Epithelial cell of prostate (primary cell): ENCODE measurements around the gene ULK3.
"Not testable (repeated sequence)": the region's sequence is repeated elsewhere in the genome, so short reads cannot be mapped to it uniquely, and the experiment has no call there.

ENCODE experiments used
- DNase-seq: peaks from one replicate; pipeline ENCODE4 v3.0.0-alpha.2; 2011; ENCODE audit warnings: low read depth, low spot score
- H3K27ac ChIP-seq: fragments of 450-650 bp; 2 replicates; pipeline ENCODE4 v1.5.1; 2017; ENCODE audit warnings: mild to moderate bottlenecking

The ULK3 gene

DNA sequence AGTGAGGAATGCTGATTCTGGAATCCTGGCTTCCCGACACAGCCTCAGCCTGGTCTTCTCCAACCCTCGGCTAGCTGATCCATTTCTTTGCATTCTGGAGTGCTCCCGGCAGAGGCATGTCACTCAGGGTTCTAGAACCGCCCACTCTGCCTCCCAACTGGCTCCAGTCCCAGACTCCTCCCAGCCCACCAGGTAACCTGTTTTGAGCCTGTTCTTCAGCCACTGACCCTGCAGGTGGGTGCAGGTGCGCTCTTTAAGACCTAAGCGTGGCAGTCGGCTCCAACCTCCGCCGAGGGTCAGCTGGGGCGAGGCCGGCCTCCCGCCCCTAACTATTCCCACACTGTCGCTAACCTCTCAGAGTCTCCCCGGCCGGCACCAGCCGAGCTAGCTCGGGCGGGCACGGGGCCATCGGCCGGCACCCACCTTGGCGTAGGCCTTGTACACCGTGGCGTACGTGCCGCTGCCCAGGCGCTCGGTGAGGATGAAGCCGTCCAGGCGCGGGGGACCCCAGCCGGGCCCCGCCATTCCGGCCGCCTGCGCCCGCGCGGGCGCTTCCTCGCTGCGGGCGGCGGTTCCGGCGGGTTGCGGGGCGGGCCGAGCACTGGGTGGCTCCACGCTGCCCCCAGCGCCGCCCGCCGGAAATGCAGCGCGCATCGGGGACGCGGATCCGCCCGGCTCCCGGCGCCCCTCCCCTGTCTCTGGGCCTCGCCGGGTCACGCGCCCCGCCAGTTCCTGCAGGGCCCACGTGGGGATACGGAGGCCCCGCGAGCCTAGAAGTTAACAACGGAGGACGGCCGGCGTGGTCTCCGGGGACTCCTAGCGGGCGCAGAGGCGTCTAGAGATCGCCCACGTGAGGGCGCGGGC is at the start of gene ULK3:
TSS of gene ULK3 (minus strand) at position 576 of the 864 bp plus-strand sequence. CDS start at position 525, 51 bp downstream.
- H3K27ac ChIP-seq: peak within 1 kb of the TSS; percentile 63
- DNase-seq: peak; percentile 46

DNA sequence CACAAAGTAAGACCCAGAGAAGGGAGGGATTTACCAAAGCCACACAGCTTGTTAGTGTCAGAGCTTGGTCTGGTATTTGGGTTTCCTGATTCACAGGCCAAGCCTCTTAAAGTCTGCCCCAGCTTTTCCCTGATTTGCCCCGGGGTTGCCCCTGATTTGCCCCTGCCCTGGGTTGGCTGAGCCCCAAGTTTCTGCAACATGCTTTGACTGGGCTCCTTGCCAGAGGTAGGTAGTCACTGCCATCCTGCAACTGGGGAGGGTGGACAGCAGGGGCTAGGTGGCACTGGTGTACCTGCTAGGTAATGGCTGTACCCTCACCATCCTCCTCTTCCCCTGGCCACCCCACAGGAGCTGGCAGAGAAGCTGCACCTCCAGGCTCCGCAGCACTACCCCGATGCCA is 49.4 kb upstream of the ULK3 start:
- no peak for DNase-seq
- H3K27ac ChIP-seq: peak overlapping the region; percentile 26

- DNase-seq: no peak
Measured at GRCh38 chr15:74891469-74891868, 48.5 kb upstream of the ULK3 start.

DNA sequence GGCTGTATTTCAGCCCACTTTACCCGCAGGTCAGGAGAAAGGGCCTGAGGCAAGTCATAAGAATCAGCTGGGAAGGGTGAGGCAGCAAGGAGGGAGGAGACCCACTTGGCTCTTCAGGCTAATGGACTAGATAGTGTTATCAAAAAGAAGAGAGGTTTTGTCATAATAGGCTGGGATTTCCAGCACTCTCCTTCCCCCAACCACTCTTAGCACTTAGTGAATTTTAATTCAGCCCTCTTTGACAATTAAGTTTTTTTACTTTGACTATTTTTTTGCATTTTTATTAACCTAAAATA is 47.7 kb upstream of the ULK3 start:
- DNase-seq: no peak
- peak overlapping the region; percentile 22 for H3K27ac ChIP-seq

More at GRCh38 chr15:74891469-74891868, 48.5 kb upstream of the ULK3 start:
- H3K27ac ChIP-seq: peak overlapping the region; percentile 26

DNA sequence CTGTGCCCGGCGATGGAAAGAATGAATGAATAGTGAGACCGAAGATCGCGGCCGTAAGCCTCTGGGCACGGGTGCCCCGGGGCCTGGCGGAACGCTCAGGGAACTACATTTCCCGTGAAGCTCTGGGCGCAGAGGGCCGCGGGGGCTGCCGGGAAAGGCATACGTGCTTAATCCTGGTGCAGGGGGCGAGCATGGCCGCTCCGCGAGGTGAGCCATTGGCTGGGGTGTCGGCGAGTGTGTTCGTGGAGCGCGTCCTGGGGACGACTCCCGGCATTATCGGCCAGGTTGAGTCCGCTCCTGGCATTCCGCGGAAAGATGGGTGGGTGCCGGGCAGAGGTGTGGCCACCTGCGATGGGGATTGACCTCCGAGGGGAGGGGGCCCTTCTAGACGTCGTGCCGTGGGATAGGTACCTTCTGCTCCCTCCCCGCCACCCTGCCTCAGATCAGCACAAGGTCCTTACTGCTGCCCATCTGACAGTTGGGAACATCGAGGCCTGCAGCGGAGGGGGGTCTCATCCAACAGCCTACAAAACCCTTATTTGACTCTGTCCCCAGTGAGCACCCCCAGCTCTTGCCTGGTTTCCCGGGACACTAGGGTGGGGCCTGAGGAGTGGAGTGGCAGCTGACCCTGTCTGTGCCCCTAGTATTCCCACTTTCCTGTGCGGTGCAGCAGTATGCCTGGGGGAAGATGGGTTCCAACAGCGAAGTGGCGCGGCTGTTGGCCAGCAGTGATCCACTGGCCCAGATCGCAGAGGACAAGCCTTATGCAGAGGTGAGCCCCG is 47.1 kb upstream of the ULK3 start, which contains the start of gene MPI:
TSS of gene MPI (plus strand) at position 160 of the 782 bp plus-strand sequence. CDS start at position 192, 32 bp downstream.
- peak within 1 kb of the TSS; percentile 22 for H3K27ac ChIP-seq
- no peak for DNase-seq

DNA sequence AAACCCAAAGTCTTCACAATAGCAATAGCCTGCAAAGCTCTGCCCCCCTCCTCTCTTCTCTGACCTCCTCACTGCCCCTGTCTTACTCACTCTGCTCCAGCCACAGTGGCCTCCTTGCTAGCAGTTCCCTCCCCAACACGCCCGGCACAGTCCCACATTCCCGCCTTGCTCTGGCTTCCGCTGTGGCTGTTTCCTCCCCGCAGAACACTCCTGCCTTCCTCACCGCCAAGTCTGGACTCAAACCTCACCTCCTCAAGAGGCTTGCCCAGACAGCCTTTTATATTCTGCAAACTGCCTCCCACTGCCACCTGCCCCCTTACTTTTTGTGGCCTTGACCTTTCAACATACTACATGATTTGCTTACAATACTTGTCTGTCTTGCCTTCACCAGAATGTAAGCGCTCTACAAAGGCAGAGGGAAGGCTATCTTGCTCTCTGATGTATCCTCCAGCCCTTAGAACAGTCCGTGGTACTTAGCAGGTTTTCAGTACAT is 46.5 kb upstream of the ULK3 start:
- no peak for DNase-seq
- peak overlapping the region; percentile 22 for H3K27ac ChIP-seq

DNA sequence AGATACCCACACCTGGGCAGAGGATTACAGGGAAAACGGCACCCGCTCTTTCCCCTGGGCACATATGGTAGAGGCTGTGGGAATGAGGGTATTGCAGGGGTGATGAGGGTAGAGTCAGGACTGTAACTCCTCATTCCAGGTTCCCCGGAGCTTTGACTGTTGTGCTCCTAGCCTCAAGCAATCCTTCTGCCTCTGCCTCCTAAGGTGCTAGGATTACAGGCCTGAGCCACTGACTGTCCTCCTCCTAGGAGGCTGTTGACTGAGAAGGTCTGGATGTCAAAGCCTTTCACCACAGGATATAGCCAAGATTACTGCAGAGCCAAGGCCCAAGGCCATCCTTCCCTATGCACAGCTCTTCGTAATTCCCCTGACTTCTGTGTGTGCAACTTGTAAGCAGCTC is 45.8 kb upstream of the ULK3 start:
- H3K27ac ChIP-seq: no peak overlapping the region
- DNase-seq: no peak

- DNase-seq, H3K27ac ChIP-seq: not testable (repeated sequence)
Measured at GRCh38 chr15:74887537-74888193, 44.7 kb upstream of the ULK3 start.

GRCh38 chr15:74885461-74885860 is 42.5 kb upstream of the ULK3 start:
- peak overlapping the region; percentile 52 for H3K27ac ChIP-seq
- no peak for DNase-seq

- peak overlapping the region; percentile 52 for H3K27ac ChIP-seq
- DNase-seq: no peak
Measured at GRCh38 chr15:74884428-74885223, 41.7 kb upstream of the ULK3 start.

DNA sequence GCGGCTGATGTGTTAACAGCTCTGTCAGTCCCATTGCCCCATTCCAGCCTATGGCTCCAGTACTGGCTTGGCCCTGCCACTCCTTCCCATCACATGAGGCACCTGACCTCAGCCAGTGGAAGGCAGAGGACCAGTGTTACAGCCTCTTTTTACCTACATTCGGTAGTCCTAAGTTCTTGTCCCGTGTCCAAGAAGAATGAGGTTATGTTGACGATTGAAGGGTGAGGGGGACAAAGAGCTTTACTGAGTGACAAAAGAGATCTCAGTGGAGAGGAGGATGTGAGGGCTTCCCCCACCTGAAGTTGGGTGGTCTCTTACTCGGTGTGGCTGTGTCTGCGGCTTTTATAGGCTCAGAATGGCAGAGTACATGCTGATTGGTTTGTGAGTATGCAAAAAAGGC is 39.6 kb upstream of the ULK3 start:
- DNase-seq: no peak
- no peak overlapping the region for H3K27ac ChIP-seq

- no peak for DNase-seq
- H3K27ac ChIP-seq: no peak overlapping the region
Measured at GRCh38 chr15:74878273-74878672, 35.3 kb upstream of the ULK3 start.

DNA sequence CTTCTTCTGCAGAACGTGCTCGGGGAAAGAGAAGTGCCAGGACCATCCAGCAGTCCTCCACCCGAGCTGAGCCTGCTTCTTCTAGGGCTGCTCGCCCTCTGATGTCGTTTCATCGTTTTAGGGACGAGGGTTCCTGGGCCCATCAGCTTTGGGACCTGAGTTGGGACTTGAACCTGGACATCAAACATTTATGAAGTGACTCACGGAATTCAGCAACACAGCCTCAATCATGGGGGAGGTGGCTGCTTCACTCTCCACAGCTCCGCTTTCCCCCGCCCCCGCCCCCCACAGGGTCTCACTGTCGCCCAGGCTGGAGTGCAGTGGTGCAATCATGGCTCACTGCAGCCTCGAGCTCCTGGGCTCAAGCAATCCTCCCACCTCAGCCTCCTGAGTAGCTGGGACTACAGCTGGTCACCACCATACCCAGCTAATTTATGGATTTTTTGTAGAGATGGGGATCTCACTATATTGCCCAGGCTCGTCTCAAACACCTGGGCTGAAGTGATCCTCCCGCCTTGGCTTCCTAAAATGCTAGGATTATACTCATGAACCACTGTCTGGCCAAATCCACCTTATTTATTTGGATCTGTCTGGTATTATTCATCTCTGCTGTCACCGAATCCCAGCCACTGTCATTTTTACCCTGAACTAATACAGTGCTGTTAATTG is 30.9 kb upstream of the ULK3 start:
- peak overlapping the region; percentile 91 for H3K27ac ChIP-seq

DNA sequence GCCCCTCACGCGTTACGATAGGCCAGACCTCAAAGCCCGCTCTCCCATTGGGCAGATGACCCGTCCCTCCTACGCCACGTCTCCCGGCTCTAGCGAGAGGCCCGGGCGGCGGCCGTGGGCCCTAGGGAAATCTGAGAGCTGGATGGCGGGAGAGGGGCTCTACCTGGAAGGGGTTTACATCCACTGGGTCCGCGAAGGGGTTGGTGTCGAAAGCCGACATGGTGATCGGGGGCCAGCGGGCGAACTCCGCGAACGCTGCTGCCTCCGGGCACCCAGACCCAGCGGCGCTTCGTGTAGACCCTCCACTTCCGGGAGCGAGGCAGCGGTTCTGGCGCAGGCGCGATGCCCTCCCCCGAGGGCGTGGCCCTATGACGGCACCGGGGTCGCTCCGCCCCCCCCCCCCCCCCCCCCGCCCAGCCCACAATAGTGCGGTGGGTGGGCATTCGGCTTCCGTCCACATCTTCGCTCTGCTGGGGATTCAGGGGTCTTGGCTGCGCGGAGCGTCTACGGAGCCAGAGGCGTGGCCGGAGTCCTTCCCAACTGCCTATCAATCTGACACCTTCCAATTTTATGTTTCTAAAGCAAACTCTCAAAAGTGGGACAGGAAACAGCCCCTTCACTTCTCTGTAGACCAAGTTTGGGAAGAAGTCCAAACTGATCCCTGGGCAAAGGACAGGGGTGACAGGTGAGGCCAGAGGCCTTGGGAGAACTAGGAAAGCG is 30.2 kb upstream of the ULK3 start, which contains the start of gene SCAMP2:
TSS of gene SCAMP2 (minus strand) at position 330 of the 720 bp plus-strand sequence. CDS start at position 220, 110 bp downstream.
- DNase-seq: peak; percentile 78
- peak within 1 kb of the TSS; percentile 91 for H3K27ac ChIP-seq

More for the DNA sequence above, 30.9 kb upstream of the ULK3 start:
- no peak for DNase-seq

- peak overlapping the region; percentile 91 for H3K27ac ChIP-seq
- no peak for DNase-seq
Measured at GRCh38 chr15:74872702-74873035, 29.7 kb upstream of the ULK3 start.

DNA sequence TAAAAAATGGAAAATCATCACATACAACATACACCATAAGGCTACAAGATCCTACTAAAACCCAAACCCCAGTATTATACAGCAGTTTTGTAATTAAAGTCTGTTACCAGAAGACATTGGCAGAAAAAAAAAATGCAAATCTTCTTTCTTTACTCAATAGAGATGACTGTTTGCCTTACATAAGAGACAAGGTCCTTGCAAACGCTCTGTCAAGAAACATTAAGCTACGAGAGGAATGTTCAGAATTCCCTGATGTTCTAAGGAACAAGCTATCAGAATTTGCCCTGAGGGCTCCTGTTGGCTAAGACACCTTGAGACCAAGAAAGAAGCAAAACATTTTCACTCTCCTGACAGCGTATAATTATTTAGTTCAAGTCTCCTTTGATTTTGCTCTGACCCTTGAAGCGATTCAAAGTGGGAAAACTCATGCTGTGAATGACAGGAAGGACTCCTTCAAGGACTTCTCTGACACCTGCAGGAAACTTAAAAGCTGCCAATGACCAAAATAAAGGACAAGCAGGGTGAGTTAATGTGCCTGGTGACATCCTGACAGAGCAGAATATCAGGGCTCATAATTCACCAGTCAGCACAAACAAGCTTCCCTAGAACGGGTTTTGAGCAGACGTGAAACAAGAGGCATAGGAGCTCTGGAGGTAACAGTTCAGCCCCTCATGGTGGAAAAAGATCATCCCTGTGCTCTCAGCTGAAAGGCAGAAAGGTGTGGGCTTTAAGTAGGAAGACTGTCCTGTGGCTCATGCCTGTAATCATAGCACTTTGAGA is 27.7 kb upstream of the ULK3 start:
- DNase-seq: no peak
- H3K27ac ChIP-seq: peak overlapping the region; percentile 91

DNA sequence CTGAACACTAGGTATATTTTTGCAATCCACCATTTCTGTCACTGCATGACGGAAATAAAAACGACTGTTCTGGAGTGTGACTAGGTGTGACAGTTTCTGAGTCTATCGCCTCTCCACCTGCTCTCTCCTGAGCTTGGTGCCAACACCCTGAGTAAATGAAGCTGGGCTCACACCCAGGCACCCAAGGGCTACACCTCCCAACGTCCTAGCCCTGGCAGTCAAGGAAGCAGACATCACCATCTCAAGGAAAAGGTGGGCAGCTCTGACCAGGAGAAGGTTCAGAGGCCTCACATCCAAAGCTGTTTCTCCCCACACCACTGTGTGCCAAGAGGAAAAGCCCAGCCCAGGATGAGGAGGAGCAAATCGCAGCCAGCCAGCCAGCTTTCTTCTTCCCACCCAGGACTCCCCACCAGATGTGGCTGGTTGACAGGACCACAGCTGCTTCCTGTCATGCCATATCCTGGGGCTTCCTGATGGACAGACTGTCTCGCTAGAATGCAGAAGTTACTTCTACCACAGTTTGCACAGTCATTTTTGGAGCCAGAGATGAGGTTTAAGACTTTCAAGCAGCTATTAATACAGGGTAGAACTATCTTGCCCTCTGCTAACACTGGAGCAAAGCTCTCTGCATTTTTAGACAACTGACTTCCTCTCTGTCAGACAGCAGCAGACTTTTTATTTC is 26.9 kb upstream of the ULK3 start:
- no peak for DNase-seq
- peak overlapping the region; percentile 91 for H3K27ac ChIP-seq
